PFSK-1 (cell line): ENCODE data around the gene ARHGAP15.

ENCODE experiments used
- FOXP2 ChIP-seq: optimal IDR thresholded peaks from 2 replicates; pipeline ENCODE3; 2011; ENCODE audit warnings: borderline replicate concordance, control low read depth, inconsistent platforms; ENCODE audit not compliant: insufficient read depth; ENCODE audit errors: extremely low read length, extremely low read depth
- POLR2AphosphoS5 ChIP-seq: IDR thresholded peaks from 2 replicates; pipeline ENCODE4 v1.6.1; 2012; ENCODE audit warnings: low read depth, mild to moderate bottlenecking, control low read depth, low read length, moderate library complexity
- REST ChIP-seq, 2 experiments: IDR thresholded peaks; 2 replicates each; pipeline versions ENCODE4 v1.6.1 to v1.8.0; 2011 to 2012; ENCODE audit warnings: low read depth in 2 of 2, low read length in 2 of 2, control low read depth in 1 of 2, inconsistent platforms in 1 of 2, mild to moderate bottlenecking in 1 of 2, moderate library complexity in 1 of 2; ENCODE audit not compliant: insufficient read depth in 1 of 2
- SIN3A ChIP-seq: IDR thresholded peaks from 2 replicates; pipeline ENCODE4 v1.6.1; 2012; ENCODE audit warnings: mild to moderate bottlenecking, low read length, moderate library complexity, borderline replicate concordance; ENCODE audit not compliant: insufficient read depth
- TAF1 ChIP-seq: IDR thresholded peaks from 2 replicates; pipeline ENCODE4 v1.6.1; 2012; ENCODE audit warnings: low read length, control low read depth, borderline replicate concordance; ENCODE audit not compliant: insufficient read depth

The ARHGAP15 gene

GRCh38 chr2:143519521-143519920 lies 390.3 kb downstream of the ARHGAP15 start:
- TF ChIP-seq REST (IDR thresholded peaks at IDR 0.05; ENCODE audit: insufficient read depth in 1 of 2, low read depth in 2 of 2, low read length in 2 of 2): no peak
- TF ChIP-seq SIN3A: no peak
- TF ChIP-seq POLR2AphosphoS5: no peak

GRCh38 chr2:143521396-143521795 lies 392.2 kb downstream of the ARHGAP15 start:
- no peak for TF ChIP-seq SIN3A
- no peak for TF ChIP-seq REST (IDR thresholded peaks at IDR 0.05; ENCODE audit: insufficient read depth in 1 of 2, low read depth in 2 of 2, low read length in 2 of 2)
- TF ChIP-seq TAF1: no peak
- no peak for TF ChIP-seq FOXP2
- no peak for TF ChIP-seq POLR2AphosphoS5

GRCh38 chr2:143522699-143523098 lies 393.5 kb downstream of the ARHGAP15 start:
- TF ChIP-seq POLR2AphosphoS5 (no peak), TAF1 (no peak), SIN3A (no peak), REST (IDR thresholded peaks at IDR 0.05; ENCODE audit: insufficient read depth in 1 of 2, low read depth in 2 of 2, low read length in 2 of 2) (no peak), FOXP2 (no peak)

- TF ChIP-seq FOXP2 (no peak), REST (IDR thresholded peaks at IDR 0.05; ENCODE audit: insufficient read depth in 1 of 2, low read depth in 2 of 2, low read length in 2 of 2) (no peak), SIN3A (no peak), TAF1 (no peak), POLR2AphosphoS5 (no peak)
Observed at GRCh38 chr2:143524119-143524553, 394.9 kb downstream of the ARHGAP15 start.
